HT1080 (cell line): ENCODE results near the gene LACRT. TPM values are rescaled to one million over a fixed set of nuclear protein-coding genes. Genes with fewer than 3 reads are reported as not detected.
"Not testable (repeated sequence)": the region's sequence is repeated elsewhere in the genome, so short reads cannot be mapped to it uniquely, and the experiment has no call there.

Experiments used
- DNase-seq: peaks from one replicate; pipeline ENCODE4 v3.0.0-alpha.2; 2015; ENCODE audit warnings: low read depth
- polyA plus RNA-seq, 2 experiments: library from polyadenylated mRNA; depleted of rRNA; stranded (reverse); fragments of >200 nt; gene quantifications; 2 replicates each; pipeline ENCODE4 v1.2.3, GENCODE V29; 2015
- total RNA-seq: library from RNA; depleted of rRNA; stranded (reverse); fragments of >200 nt; shearing (Covaris generic); gene quantifications from 2 replicates; pipeline ENCODE4 v1.2.3, GENCODE V29; 2014; rRNA removed

Gene LACRT, protein sequence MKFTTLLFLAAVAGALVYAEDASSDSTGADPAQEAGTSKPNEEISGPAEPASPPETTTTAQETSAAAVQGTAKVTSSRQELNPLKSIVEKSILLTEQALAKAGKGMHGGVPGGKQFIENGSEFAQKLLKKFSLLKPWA
- not detected in 2 replicates for total RNA-seq
- not detected in 2 replicates for polyA plus RNA-seq (2015; cell fraction: cytosol; rRNA removed)
- polyA plus RNA-seq (2015; cell fraction: nucleus; rRNA removed): not detected in 2 replicates

GRCh38 chr12:54634795-54635194 is at the start of gene LACRT:
TSS of gene LACRT (minus strand) at chr12:54634895. CDS start at chr12:54634841, 54 bp downstream.
- no peak for DNase-seq

DNA sequence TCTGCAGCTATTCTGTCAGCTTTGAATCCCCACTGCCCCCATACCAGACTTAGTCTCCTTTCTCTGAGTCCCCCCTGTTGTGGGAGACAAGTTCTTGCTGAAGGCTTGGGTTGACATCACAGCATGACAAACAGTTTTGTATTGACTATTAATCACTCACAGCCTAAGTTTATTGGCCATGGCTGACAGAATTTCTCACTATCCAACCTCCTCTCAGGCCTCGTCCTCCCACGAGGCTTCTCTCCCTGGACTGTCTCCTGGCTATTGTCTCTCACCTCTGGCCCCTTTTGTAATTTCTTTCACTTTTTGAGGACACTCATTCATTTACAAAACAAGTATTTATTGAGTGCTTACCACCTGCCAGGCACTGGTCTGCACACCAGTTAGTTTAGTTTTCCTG is 48.7 kb upstream of the LACRT start:
- DNase-seq: no peak

- no peak for DNase-seq
Measured at GRCh38 chr12:54682674-54683073, 48.0 kb upstream of the LACRT start.

- peak; percentile 32 for DNase-seq
Measured at GRCh38 chr12:54680374-54680773, 45.7 kb upstream of the LACRT start.

DNA sequence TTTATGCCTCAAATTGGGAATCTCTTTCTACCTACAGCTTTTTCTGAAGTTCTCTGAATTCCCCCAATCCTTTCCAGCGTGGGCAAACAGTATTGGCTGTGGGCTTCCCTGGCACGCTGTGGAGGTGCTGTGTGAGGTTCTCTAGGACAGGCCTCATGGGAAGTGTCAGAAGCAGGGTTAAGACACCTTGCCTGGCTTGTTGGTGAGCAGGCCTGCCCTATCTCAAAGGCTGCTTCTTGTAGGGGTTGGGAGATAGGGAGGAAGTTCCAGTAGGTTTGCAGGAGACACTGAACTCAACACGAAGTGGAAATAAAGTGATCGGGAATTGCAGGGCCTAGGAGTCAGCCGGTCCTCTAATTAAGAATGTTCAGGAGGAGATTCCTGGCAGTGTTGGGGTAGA is 43.4 kb upstream of the LACRT start:
- DNase-seq: no peak

- DNase-seq: no peak
Measured at GRCh38 chr12:54667945-54668344, 33.2 kb upstream of the LACRT start.

GRCh38 chr12:54666008-54666407 is 31.3 kb upstream of the LACRT start:
- no peak for DNase-seq

DNA sequence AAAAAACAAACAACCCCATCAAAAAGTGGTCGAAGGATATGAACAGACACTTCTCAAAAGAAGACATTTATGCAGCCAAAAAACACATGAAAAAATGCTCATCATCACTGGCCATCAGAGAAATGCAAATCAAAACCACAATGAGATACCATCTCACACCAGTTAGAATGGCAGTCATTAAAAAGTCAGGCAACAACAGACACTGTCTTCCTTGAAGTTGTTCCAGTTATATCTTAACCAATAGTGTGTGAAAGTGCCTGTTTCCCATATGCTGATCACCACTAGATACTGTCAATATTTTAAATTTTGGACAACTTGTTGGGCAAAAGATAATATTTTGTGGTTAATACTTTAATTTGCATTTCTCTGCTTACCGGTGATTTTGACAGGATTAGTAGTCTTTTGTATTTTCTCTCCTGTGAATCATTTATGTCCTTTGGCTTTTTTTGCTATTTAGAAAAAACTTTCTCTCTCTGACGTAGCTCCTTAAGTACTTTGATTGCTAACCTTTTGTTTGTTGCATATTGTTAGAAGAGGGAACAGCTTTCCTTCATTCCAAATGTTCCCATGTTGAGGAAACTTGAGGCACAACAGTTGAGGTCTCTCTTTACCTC is 30.4 kb upstream of the LACRT start:
- DNase-seq: not testable (repeated sequence)

DNA sequence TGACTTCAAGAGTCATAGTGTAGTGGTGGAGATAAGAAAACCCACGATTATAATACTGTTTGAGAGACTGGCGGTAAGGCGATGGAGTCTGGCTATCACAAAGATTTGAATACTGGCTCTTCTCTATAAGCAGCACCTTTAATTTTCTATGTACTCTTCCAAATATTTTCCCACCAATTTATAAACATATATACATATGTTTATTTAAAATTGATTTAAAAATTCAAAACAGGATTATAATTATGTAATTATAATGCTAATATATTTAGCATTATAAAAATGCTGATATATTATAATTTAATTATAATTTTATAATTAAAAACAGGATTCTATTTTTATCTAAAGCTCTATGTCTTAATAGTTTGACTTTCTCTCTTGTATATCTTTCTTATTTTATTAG is 28.9 kb upstream of the LACRT start:
- DNase-seq: no peak

- DNase-seq: no peak
Measured at GRCh38 chr12:54662026-54662425, 27.3 kb upstream of the LACRT start.

GRCh38 chr12:54661048-54661447 is 26.4 kb upstream of the LACRT start:
- no peak for DNase-seq

- no peak for DNase-seq
Measured at GRCh38 chr12:54660320-54660962, 25.7 kb upstream of the LACRT start.

GRCh38 chr12:54658306-54659264 is 23.9 kb upstream of the LACRT start:
- DNase-seq: peak; percentile 43

- DNase-seq: no peak
Measured at GRCh38 chr12:54657105-54657607, 22.5 kb upstream of the LACRT start.

GRCh38 chr12:54654926-54655325 is 20.2 kb upstream of the LACRT start:
- DNase-seq: no peak

GRCh38 chr12:54653025-54653424 is 18.3 kb upstream of the LACRT start:
- no peak for DNase-seq

DNA sequence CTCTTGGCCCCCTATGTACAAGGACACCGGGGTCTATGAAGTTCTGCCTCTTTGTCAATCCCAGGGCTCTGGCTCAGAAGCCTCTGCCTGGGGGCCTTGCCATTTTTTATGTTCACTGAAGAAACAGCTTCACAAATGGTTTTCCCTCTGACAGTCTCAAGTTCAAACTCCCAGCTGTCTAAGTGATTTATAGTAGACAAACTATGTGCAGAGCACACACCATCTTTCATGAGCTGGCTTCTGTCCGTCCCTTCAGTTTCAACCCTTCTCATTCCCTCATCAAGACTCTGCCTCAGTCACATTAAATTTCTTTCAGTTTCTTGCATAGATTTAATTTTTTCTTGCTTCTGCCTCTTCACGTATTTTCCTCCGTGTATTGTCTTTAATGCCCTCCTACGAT is 16.2 kb upstream of the LACRT start:
- DNase-seq: no peak

DNA sequence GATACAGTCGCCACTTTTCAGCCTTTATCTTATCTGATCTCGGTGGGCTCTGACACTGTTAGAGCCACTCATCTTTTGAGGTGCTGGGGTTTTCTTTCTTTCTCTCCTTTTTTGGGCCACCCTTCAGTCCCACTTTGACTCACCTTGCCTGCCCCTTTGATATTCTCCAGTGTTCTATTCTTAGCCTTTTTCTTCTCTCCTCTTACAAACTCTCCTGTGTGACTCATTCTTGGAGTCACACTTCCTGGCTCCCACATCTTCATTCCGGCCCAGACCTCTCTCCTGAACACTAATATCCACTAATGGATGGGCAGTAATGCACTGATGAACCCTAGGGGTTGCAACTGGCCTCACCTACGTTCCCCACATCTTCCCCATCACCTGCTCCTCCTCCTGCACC is 15.7 kb upstream of the LACRT start:
- peak; percentile 61 for DNase-seq

DNA sequence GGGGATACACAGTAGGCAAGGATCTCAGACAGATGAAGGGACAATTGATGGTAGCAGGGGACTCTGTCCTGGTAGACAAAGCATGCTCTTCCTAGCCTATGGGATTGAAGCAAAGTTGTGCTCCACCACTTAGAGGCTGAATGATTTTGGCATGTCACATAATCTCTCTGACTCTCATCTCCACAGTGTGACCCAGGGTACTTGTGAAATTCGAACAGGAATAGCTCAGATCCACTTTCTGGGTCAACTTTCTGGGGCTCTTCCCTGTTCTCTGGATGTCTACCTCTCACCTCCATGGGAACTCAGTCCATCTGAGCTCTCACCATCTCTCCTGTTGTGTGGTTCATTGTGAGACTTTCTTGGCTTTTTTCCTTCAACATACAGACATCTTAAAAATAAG is 15.1 kb upstream of the LACRT start:
- DNase-seq: no peak

- no peak for DNase-seq
Measured at GRCh38 chr12:54648265-54648664, 13.6 kb upstream of the LACRT start, which contains the start of gene DCD. TSS of gene DCD (minus strand) at chr12:54648365. CDS start at chr12:54648303, 62 bp downstream.

DNA sequence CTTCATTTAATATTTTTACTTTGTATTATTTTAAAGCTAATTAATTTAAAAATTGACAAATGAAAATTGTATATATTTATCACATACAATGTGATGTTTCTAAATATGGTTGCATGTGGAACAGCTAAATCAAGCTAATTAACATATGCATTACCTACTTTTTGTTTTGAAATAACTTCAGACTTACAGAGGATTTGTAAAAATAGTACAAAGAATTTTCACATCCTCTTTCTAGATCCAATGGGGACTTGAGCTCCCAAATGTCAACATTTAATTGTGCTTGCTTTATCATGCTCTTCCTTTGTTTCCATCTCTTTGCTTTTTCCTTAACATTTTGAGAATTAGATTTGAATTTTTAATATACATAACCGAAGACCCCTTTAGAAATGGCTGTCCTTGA is 6.9 kb upstream of the LACRT start:
- DNase-seq: no peak
